GF-D8 (cell line): ENCODE results near the gene KLF5.
"Not testable (repeated sequence)": the region's sequence is repeated elsewhere in the genome, so short reads cannot be mapped to it uniquely, and the experiment has no call there.

ENCODE experiments used
- DNase-seq: peaks from one replicate; lab custom pipeline; 2025; lab: John Stamatoyannopoulos, UW

Gene KLF5

GRCh38 chr13:73088332-73088935 is 29.6 kb downstream of the KLF5 start:
- no peak for DNase-seq

DNA sequence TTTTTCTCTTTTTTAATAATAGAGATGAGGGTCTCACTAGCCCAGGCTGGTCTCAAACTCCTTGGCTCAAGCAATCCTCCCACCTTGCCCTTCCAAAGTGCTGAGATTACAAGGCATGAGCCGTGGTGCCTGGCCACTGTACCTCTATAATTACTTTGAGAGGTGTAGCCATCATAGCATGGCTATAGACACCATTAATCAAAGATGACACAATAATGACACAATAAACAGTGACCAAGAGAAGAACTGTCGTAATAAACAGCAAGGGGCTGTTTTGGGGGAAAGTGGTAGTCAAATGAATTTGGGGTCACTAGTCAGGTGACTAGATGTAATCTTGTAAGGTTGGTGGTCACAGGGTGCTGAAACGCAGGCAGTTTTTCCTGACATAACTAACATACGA is 30.4 kb downstream of the KLF5 start:
- no peak for DNase-seq

- DNase-seq, result no peak
These were observed 31.5 kb downstream of the KLF5 start for GRCh38 chr13:73090116-73090822.

GRCh38 chr13:73090823-73091187 is 32.0 kb downstream of the KLF5 start:
- DNase-seq, result no peak

DNA sequence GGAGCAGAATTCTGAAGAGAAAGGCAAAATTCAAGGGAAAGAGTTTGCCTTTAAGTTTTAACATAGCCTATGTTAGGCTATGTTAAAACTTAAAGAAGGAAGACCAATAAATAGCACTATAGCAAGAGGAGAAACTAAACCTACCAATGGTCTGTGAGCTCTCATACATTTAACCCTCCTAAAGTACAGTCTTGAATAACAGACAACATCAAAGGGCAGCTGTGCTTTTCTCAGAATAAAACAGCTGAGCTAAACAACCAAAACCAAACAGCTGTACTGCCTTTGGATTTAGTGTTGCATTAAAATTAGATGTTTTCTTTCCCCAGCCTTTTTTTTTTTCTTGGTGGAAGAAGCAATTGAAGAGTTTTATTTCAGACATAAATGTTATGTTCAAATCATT is 34.0 kb downstream of the KLF5 start:
- no peak for DNase-seq

DNA sequence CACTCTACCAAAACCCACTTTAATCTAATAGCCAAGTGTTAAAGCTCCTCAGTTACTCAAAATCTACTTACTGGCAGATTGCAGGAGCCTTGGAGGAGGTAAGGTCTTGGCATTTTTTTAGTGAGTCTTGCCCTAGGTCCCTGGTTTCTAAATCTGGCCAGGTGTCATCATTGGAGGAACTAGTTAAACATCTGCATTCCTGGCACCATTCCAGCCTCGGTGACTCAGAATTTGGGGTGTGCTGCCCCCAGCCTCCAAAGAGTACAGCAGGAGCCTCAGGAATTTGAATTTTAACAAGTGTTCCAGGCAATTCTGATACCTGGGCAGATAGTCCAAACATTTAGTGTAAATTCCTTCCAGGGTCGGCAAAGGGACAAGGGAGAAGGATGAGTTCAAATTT is 37.4 kb downstream of the KLF5 start:
- no peak for DNase-seq

DNA sequence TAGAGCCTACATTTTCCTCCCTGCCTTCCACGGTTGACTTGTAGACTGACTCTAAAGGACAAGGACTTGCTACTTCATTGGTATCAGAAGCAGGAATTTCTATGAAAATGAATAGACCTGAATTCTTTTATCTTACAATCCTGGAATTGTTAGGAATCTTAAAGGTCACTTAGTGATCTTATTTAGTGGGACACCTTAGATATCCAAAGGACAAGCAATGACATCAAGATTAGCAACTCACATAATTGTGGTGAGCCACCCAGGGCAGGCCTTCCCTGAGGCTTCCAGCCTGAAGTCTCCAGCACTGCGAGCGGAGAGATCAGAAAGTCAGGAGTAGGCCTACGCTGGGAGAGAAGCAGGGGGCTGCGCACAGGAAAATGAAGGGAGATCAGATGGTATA is 37.8 kb downstream of the KLF5 start:
- DNase-seq, result no peak

- not testable (repeated sequence) for DNase-seq
These were observed 42.0 kb downstream of the KLF5 start for GRCh38 chr13:73100781-73101180.

GRCh38 chr13:73101351-73102007 is 42.7 kb downstream of the KLF5 start:
- no peak for DNase-seq

- DNase-seq, result no peak
These were observed 44.4 kb downstream of the KLF5 start for GRCh38 chr13:73103238-73103637.

GRCh38 chr13:73106513-73107178 is 47.8 kb downstream of the KLF5 start:
- DNase-seq, result no peak

DNA sequence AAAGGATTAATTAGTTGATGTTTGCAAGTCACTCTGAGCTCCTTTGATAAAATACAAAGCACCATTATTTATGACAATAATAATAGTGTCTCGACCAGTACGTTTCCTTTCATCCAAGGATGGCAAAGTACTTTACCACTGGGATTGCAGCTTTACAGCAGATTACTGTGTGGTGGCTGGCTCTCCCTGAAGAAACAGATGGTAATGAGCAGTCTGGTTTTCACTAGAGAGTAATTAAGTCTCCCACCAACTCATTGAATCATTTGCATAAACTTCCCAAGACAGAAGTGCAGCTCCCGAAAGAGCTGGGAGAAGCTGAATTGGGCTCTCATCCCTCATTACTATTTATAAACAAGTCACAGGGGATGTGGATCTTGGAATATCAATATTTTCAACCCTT is 48.7 kb downstream of the KLF5 start:
- no peak for DNase-seq

GRCh38 chr13:73107970-73108369 is 49.2 kb downstream of the KLF5 start:
- no peak for DNase-seq

GRCh38 chr13:73109288-73109899 is 50.6 kb downstream of the KLF5 start:
- no peak for DNase-seq

DNA sequence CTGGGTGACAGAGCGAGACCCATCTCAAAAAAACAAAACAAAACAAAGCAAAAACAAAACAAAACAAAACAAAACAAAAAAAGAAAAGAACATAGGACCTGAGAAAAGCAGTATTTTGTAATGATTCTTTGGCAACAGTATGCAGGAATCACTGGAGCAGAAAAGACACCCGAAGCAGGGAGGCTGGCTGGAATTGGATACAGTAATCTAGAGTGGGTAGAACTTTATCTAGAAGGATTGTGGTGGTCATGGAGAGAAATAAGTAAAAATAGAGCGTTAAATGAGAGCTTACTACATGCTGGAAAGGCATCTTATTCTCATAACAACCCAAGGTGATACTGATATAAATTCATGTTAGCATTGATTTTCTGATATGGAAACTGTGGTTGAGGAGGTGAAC is 51.2 kb downstream of the KLF5 start:
- DNase-seq, result no peak

- DNase-seq, result no peak
These were observed 52.0 kb downstream of the KLF5 start for GRCh38 chr13:73110814-73111213.

- no peak for DNase-seq
These were observed 52.5 kb downstream of the KLF5 start for GRCh38 chr13:73111331-73111730.

DNA sequence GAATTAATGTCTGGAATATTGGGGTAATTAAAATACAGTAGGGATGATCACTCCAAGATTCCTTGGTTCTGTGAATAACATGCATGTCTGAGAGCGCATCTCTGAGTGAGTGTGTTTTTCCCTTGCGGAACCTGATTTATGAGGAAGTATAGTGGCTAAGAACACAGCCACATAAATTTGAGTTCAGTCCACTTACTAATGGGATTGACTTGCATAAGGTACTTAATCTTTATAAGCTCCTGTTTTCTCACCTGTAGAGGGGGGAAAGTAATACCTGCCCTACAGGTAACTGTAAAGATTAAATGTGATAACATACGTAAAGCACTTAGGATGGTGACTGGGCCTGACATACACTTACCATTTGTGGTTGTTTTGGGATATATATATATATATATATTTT is 60.8 kb downstream of the KLF5 start:
- DNase-seq, result no peak
